Naive thymus-derived CD4-positive, alpha-beta T cell (primary cell): Measurements from ENCODE around the gene TECPR1. TPM values are rescaled to one million over a fixed set of nuclear protein-coding genes. Genes with fewer than 3 reads are reported as not detected.

Source experiments
- ATAC-seq: fragments of 150-1000 bp; cut with Tn5 transposase; 2 replicates; pipeline ENCODE4 v1.10.0; 2021; ENCODE audit warnings: mild to moderate bottlenecking, moderate library complexity
- CTCF ChIA-PET: fragments of 350-600 bp; sonication (Branson Sonifier 250); formaldehyde crosslinking; loops from one replicate; lab custom pipeline; 2021; ENCODE audit warnings: antibody characterized with exemption; lab: Charles Lee
- POLR2A ChIA-PET: fragments of 350-600 bp; sonication (Branson Sonifier 250); formaldehyde crosslinking; loops from one replicate; lab custom pipeline; 2021; ENCODE audit warnings: antibody characterized with exemption, inconsistent platforms; lab: Charles Lee
- DNase-seq, 9 donors: peaks; one replicate each; pipeline versions ENCODE4 v3.0.0 to v3.0.0-alpha.2; 2020 to 2022; ENCODE audit warnings: mixed read lengths in 1 of 9
- H3K27ac ChIP-seq: one replicate; pipeline ENCODE4 v1.7.0; 2013; ENCODE audit warnings: mild to moderate bottlenecking, low read depth, low read length, moderate library complexity
- H3K27me3 ChIP-seq, 2 donors: one replicate each; pipeline ENCODE4 v1.7.0; 2013; ENCODE audit warnings: low read length in 2 of 2, mild to moderate bottlenecking in 2 of 2, moderate library complexity in 2 of 2; ENCODE audit not compliant: control insufficient read depth in 2 of 2, insufficient read depth in 2 of 2
- H3K36me3 ChIP-seq, 3 experiments: 1 replicate in 2 of 3; 2 replicates in 1 of 3; pipeline ENCODE4 v1.7.0; 2013; ENCODE audit warnings: low read length in 3 of 3, mild to moderate bottlenecking in 3 of 3, moderate library complexity in 1 of 3; ENCODE audit not compliant: insufficient read depth in 3 of 3, control insufficient read depth in 2 of 3
- H3K4me1 ChIP-seq, 2 donors: one replicate each; pipeline ENCODE4 v1.7.0; 2013; ENCODE audit warnings: low read length in 2 of 2, mild to moderate bottlenecking in 2 of 2, moderate library complexity in 1 of 2; ENCODE audit not compliant: control insufficient read depth in 2 of 2, insufficient read depth in 2 of 2
- H3K4me3 ChIP-seq: 2 replicates; pipeline ENCODE4 v1.7.0; 2013; ENCODE audit warnings: mild to moderate bottlenecking, low read length
- H3K9me3 ChIP-seq, 3 experiments: 1 replicate in 2 of 3; 2 replicates in 1 of 3; pipeline ENCODE4 v1.7.0; 2013; ENCODE audit warnings: low read length in 3 of 3; ENCODE audit not compliant: control insufficient read depth in 2 of 3
- H3K27ac Mint-ChIP-seq, 9 donors: one replicate each; pipeline ENCODE4 v1.8.0; 2020 to 2022; ENCODE audit warnings: mixed read lengths in 9 of 9, mild to moderate bottlenecking in 8 of 9, moderate library complexity in 5 of 9, inconsistent platforms in 2 of 9
- H3K27me3 Mint-ChIP-seq, 5 donors: one replicate each; pipeline ENCODE4 v1.8.0; 2021 to 2022; ENCODE audit warnings: mixed read lengths in 5 of 5, mild to moderate bottlenecking in 1 of 5
- H3K36me3 Mint-ChIP-seq, 5 donors: one replicate each; pipeline ENCODE4 v1.8.0; 2020 to 2022; ENCODE audit warnings: mixed read lengths in 5 of 5, mild to moderate bottlenecking in 3 of 5, inconsistent platforms in 1 of 5
- H3K4me1 Mint-ChIP-seq, 7 donors: one replicate each; pipeline ENCODE4 v1.8.0; 2020 to 2022; ENCODE audit warnings: mixed read lengths in 7 of 7, mild to moderate bottlenecking in 3 of 7, inconsistent platforms in 1 of 7
- H3K4me3 Mint-ChIP-seq, 10 donors: one replicate each; pipeline ENCODE4 v1.8.0; 2020 to 2022; ENCODE audit warnings: mild to moderate bottlenecking in 10 of 10, mixed read lengths in 10 of 10, moderate library complexity in 6 of 10, inconsistent platforms in 2 of 10
- H3K9me3 Mint-ChIP-seq, 11 donors: one replicate each; pipeline ENCODE4 v1.8.0; 2020 to 2022; ENCODE audit warnings: mixed read lengths in 11 of 11, mild to moderate bottlenecking in 4 of 11, inconsistent platforms in 1 of 11, moderate library complexity in 1 of 11
- intact Hi-C, 2 donors: fragments of 100-400 bp; cut with micrococcal nuclease; formaldehyde crosslinking; loops; one replicate each; pipeline ENCODE4 v1.15.1; 2023
- polyA plus RNA-seq, 2 donors: library from polyadenylated mRNA; unstranded; fragments of 300-500 nt; fragmentation: Illumina TruSeq; gene quantifications; one replicate each; pipeline ENCODE4 v1.2.3, GENCODE V29; 2021
- total RNA-seq, 6 experiments: library from RNA in 5 of 6; stranded (reverse) in 5 of 6; gene quantifications; 1 replicate in 5 of 6; 2 replicates in 1 of 6; pipeline ENCODE4 v1.2.3 and lab custom pipeline; 2021 to 2026

TECPR1 gene
- total and polyA plus RNA-seq, 7 experiments from 2014 or later: 21.0 to 203 (median 119) TPM

GRCh38 chr7:98233219-98234070, 18.6 kb downstream of the TECPR1 start:
- Mint-ChIP-seq H3K4me3 (no peak overlapping the region), H3K27ac (peak overlapping the region in 1 of 9 donors; percentile 22), H3K9me3 (no peaks in the 10 kb centered on the region), H3K36me3 (peaks cover 0 to 18% (median 1%) of the 10 kb centered on the region in 5 donors), H3K27me3 (no peaks in the 10 kb centered on the region), H3K4me1 (peaks cover 0 to 4% (median 0%) of the 10 kb centered on the region in 7 donors)
- Histone ChIP-seq H3K9me3 (no peaks in the 10 kb centered on the region), H3K4me3 (no peak overlapping the region), H3K4me1 (no peaks in the 10 kb centered on the region), H3K27me3 (no peaks in the 10 kb centered on the region), H3K36me3 (peaks cover 0 to 90% (median 15%) of the 10 kb centered on the region in 3 experiments), H3K27ac (no peak overlapping the region)
- intact Hi-C loops: no loop called here
- ATAC-seq (no peak), DNase-seq (no peak)
- CTCF ChIA-PET: no interaction called here
- POLR2A ChIA-PET: interaction anchor here (1.1 to 4.3 kb wide), 2 partner anchors 10 to 18 kb away, joined by 3 to 22 read pairs; no protein-coding TSS in a partner anchor

- peaks cover 0 to 90% (median 17%) of the 10 kb centered on the region in 3 experiments for H3K36me3 ChIP-seq
- Mint-ChIP-seq H3K4me1 (peaks cover 0 to 4% (median 0%) of the 10 kb centered on the region in 7 donors), H3K36me3 (peaks cover 0 to 18% (median 2%) of the 10 kb centered on the region in 5 donors), H3K27me3 (no peaks in the 10 kb centered on the region), H3K4me3 (no peak overlapping the region), H3K9me3 (no peaks in the 10 kb centered on the region), H3K27ac (no peak overlapping the region)
- H3K9me3 ChIP-seq: no peaks in the 10 kb centered on the region
- no peaks in the 10 kb centered on the region for H3K4me1 ChIP-seq
- ATAC-seq (no peak), DNase-seq (no peak)
- intact Hi-C loops: no loop called here
- H3K27me3 ChIP-seq: no peaks in the 10 kb centered on the region
- no peak overlapping the region for H3K27ac ChIP-seq
- H3K4me3 ChIP-seq: no peak overlapping the region
- CTCF ChIA-PET: no interaction called here
- POLR2A ChIA-PET: interaction anchor here (0.9 kb wide), 1 partner anchor 12 kb away, joined by 3 read pairs; no protein-coding TSS in a partner anchor
These were observed 19.2 kb downstream of the TECPR1 start for GRCh38 chr7:98232799-98233198.

- POLR2A ChIA-PET: interaction anchor here (0.9 kb wide), 1 partner anchor 13 kb away, joined by 3 read pairs; no protein-coding TSS in a partner anchor
- Mint-ChIP-seq H3K36me3 (peaks cover 0 to 19% (median 3%) of the 10 kb centered on the region in 5 donors), H3K4me1 (peaks cover 0 to 4% (median 0%) of the 10 kb centered on the region in 7 donors), H3K4me3 (no peak overlapping the region), H3K9me3 (no peaks in the 10 kb centered on the region), H3K27me3 (no peaks in the 10 kb centered on the region), H3K27ac (no peak overlapping the region)
- peaks cover 0 to 92% (median 18%) of the 10 kb centered on the region in 3 experiments for H3K36me3 ChIP-seq
- no peaks in the 10 kb centered on the region for H3K4me1 ChIP-seq
- CTCF ChIA-PET: no interaction called here
- DNase-seq (no peak), ATAC-seq (no peak)
- intact Hi-C loops: no loop called here
- H3K27ac ChIP-seq: no peak overlapping the region
- no peak overlapping the region for H3K4me3 ChIP-seq
- H3K27me3 ChIP-seq: no peaks in the 10 kb centered on the region
- H3K9me3 ChIP-seq: no peaks in the 10 kb centered on the region
These were observed 19.8 kb downstream of the TECPR1 start for GRCh38 chr7:98232263-98232585.

GRCh38 chr7:98231493-98232262, 20.4 kb downstream of the TECPR1 start:
- Mint-ChIP-seq H3K4me3 (no peak overlapping the region), H3K36me3 (peaks cover 0 to 19% (median 3%) of the 10 kb centered on the region in 5 donors), H3K27ac (no peak overlapping the region), H3K4me1 (peaks cover 0 to 4% (median 0%) of the 10 kb centered on the region in 7 donors), H3K27me3 (no peaks in the 10 kb centered on the region), H3K9me3 (no peaks in the 10 kb centered on the region)
- CTCF ChIA-PET: no interaction called here
- H3K27me3 ChIP-seq: no peaks in the 10 kb centered on the region
- intact Hi-C loops: no loop called here
- no peaks in the 10 kb centered on the region for H3K9me3 ChIP-seq
- no peak overlapping the region for H3K4me3 ChIP-seq
- no peak for DNase-seq
- POLR2A ChIA-PET: interaction anchor here (0.9 kb wide), 1 partner anchor 13 kb away, joined by 3 read pairs; no protein-coding TSS in a partner anchor
- H3K36me3 ChIP-seq: peaks cover 0 to 91% (median 18%) of the 10 kb centered on the region in 3 experiments
- H3K27ac ChIP-seq: no peak overlapping the region
- no peaks in the 10 kb centered on the region for H3K4me1 ChIP-seq
- peak; percentile 6 for ATAC-seq

- H3K4me3 Mint-ChIP-seq: no peak overlapping the region
- no peaks in the 10 kb centered on the region for H3K9me3 Mint-ChIP-seq
- Histone ChIP-seq H3K4me3 (no peak overlapping the region), H3K27me3 (no peaks in the 10 kb centered on the region), H3K36me3 (peaks cover 0 to 91% (median 20%) of the 10 kb centered on the region in 3 experiments), H3K27ac (no peak overlapping the region), H3K4me1 (no peaks in the 10 kb centered on the region), H3K9me3 (no peaks in the 10 kb centered on the region)
- peaks cover 0 to 7% (median 0%) of the 10 kb centered on the region in 7 donors for H3K4me1 Mint-ChIP-seq
- H3K27ac Mint-ChIP-seq: no peak overlapping the region
- ChIA-PET CTCF (no interaction called here), POLR2A (no interaction called here)
- intact Hi-C loops: no loop called here
- DNase-seq (no peak), ATAC-seq (peak; percentile 8)
- no peaks in the 10 kb centered on the region for H3K27me3 Mint-ChIP-seq
- H3K36me3 Mint-ChIP-seq: peaks cover 0 to 25% (median 6%) of the 10 kb centered on the region in 5 donors
These were observed 21.1 kb downstream of the TECPR1 start for GRCh38 chr7:98230746-98231471.

- peaks cover 0 to 30% (median 6%) of the 10 kb centered on the region in 5 donors for H3K36me3 Mint-ChIP-seq
- Histone ChIP-seq H3K36me3 (peaks cover 0 to 97% (median 19%) of the 10 kb centered on the region in 3 experiments), H3K27ac (no peak overlapping the region), H3K27me3 (no peaks in the 10 kb centered on the region), H3K4me3 (no peak overlapping the region), H3K9me3 (no peaks in the 10 kb centered on the region), H3K4me1 (no peaks in the 10 kb centered on the region)
- no peak for ATAC-seq
- POLR2A ChIA-PET: no interaction called here
- peaks cover 0 to 7% (median 0%) of the 10 kb centered on the region in 7 donors for H3K4me1 Mint-ChIP-seq
- H3K4me3 Mint-ChIP-seq: no peak overlapping the region
- H3K27ac Mint-ChIP-seq: peak overlapping the region in 1 of 9 donors; percentile 62
- CTCF ChIA-PET: no interaction called here
- H3K9me3 Mint-ChIP-seq: no peaks in the 10 kb centered on the region
- intact Hi-C loops: no loop called here
- no peaks in the 10 kb centered on the region for H3K27me3 Mint-ChIP-seq
- DNase-seq: no peak
These were observed 21.9 kb downstream of the TECPR1 start for GRCh38 chr7:98229991-98230745.
